ENCODE results near the gene RSBN1L.

- TF ChIP-seq CTCF (conservative IDR thresholded peaks at IDR 0.05; ENCODE audit: low read depth, low read length) = no peak
- TF ChIP-seq EZH2 (IDR thresholded peaks at IDR 0.05; ENCODE audit: borderline replicate concordance, low read depth, low read length, poor library complexity, severe bottlenecking) = no peak
Measured at GRCh38 chr7:77664715-77665114, 31.5 kb upstream of the RSBN1L start.
